Fibroblast of lung (primary cell): ENCODE results near the gene WDR7.

Experiments used
- EZH2 ChIP-seq: IDR thresholded peaks from 2 replicates; pipeline ENCODE4 v1.5.1; 2012; ENCODE audit warnings: low read length, control low read depth, mild to moderate bottlenecking; ENCODE audit errors: missing control alignments
- TF ChIP-seq, protein P1 (sequence below), 2 donors: IDR thresholded peaks in 1 of 2; conservative IDR thresholded peaks in 1 of 2; 1 replicate in 1 of 2; 2 replicates in 1 of 2; pipeline ENCODE4 v1.5.1; 2011 to 2012; ENCODE audit warnings: low read length in 2 of 2, control low read depth in 1 of 2, inconsistent platforms in 1 of 2, low read depth in 1 of 2, mild to moderate bottlenecking in 1 of 2

DNA sequence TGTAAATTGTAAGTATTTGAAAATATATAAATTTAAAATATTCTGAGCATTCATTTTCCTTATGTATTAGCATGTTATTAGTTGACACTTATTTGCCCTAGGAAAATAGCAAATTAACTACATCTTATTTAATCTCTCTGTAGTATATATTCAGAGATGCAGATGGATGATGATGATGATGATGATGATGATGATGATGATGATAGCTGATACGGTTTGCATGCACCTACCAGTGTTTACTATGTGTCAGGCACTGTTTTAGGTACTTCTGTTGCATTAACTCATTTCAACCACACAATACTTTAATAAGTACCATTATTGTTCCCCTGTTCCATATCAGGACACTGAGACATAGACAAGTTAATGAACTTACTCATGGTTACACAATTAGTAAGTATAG lies 304.3 kb downstream of the WDR7 start:
- TF ChIP-seq, protein P1, sequence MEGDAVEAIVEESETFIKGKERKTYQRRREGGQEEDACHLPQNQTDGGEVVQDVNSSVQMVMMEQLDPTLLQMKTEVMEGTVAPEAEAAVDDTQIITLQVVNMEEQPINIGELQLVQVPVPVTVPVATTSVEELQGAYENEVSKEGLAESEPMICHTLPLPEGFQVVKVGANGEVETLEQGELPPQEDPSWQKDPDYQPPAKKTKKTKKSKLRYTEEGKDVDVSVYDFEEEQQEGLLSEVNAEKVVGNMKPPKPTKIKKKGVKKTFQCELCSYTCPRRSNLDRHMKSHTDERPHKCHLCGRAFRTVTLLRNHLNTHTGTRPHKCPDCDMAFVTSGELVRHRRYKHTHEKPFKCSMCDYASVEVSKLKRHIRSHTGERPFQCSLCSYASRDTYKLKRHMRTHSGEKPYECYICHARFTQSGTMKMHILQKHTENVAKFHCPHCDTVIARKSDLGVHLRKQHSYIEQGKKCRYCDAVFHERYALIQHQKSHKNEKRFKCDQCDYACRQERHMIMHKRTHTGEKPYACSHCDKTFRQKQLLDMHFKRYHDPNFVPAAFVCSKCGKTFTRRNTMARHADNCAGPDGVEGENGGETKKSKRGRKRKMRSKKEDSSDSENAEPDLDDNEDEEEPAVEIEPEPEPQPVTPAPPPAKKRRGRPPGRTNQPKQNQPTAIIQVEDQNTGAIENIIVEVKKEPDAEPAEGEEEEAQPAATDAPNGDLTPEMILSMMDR (conservative IDR thresholded peaks at IDR 0.05 in 1 of 2, IDR thresholded peaks at IDR 0.05 in 1 of 2; ENCODE audit: low read depth in 1 of 2, low read length in 2 of 2), result no peak
- TF ChIP-seq EZH2, result no peak
